Liver (tissue), 9 donors: ENCODE results near the gene SPATA31C2. TPM values are rescaled to one million over a fixed set of nuclear protein-coding genes. Genes with fewer than 3 reads are reported as not detected.
A peak's percentile ranks its signal among the peaks of the same experiment; 100 is the strongest.

Source experiments
- DNase-seq: peaks from one replicate; pipeline ENCODE4 v3.0.0-alpha.2; 2017; ENCODE audit warnings: low spot score
- H3K27ac ChIP-seq, 2 donors: one replicate each; pipeline ENCODE4 v1.7.0; 2013; ENCODE audit warnings: inconsistent platforms in 2 of 2, low read length in 2 of 2, control low read depth in 1 of 2, low read depth in 1 of 2, mild to moderate bottlenecking in 1 of 2
- H3K27me3 ChIP-seq, 4 donors: one replicate each; pipeline versions ENCODE4 v1.6.1 to v1.7.0; 2013; ENCODE audit warnings: low read length in 3 of 4, inconsistent platforms in 1 of 4, mild to moderate bottlenecking in 1 of 4, moderate library complexity in 1 of 4; ENCODE audit not compliant: control insufficient read depth in 4 of 4, insufficient read depth in 4 of 4
- H3K36me3 ChIP-seq, 4 donors: one replicate each; pipeline versions ENCODE4 v1.6.1 to v1.7.0; 2013; ENCODE audit warnings: low read length in 3 of 4, mild to moderate bottlenecking in 3 of 4, low read depth in 1 of 4, moderate library complexity in 1 of 4; ENCODE audit not compliant: control insufficient read depth in 4 of 4, insufficient read depth in 3 of 4
- H3K4me1 ChIP-seq, 4 donors: one replicate each; pipeline versions ENCODE4 v1.6.1 to v1.7.0; 2013; ENCODE audit warnings: low read length in 3 of 4, mild to moderate bottlenecking in 3 of 4, moderate library complexity in 1 of 4; ENCODE audit not compliant: control insufficient read depth in 4 of 4, insufficient read depth in 4 of 4
- H3K4me3 ChIP-seq, 3 donors: one replicate each; pipeline versions ENCODE4 v1.6.1 to v1.7.0; 2013; ENCODE audit warnings: low read length in 3 of 3, control low read depth in 1 of 3, low read depth in 1 of 3, mild to moderate bottlenecking in 1 of 3
- H3K9ac ChIP-seq, 2 donors: one replicate each; pipeline ENCODE4 v1.7.0; 2013; ENCODE audit warnings: low read length in 2 of 2, mild to moderate bottlenecking in 2 of 2, moderate library complexity in 2 of 2, control low read depth in 1 of 2, low read depth in 1 of 2
- H3K9me3 ChIP-seq, 4 donors: one replicate each; pipeline versions ENCODE4 v1.6.1 to v1.7.0; 2013; ENCODE audit warnings: low read length in 3 of 4; ENCODE audit not compliant: control insufficient read depth in 4 of 4
- CTCF ChIP-seq: fragments of 150-350 bp; IDR thresholded peaks from 2 replicates; pipeline ENCODE4 v1.5.1; 2017; ENCODE audit warnings: improper control_type of control experiment, low read depth, low read length; ENCODE audit not compliant: missing input control
- FOXA1 ChIP-seq: IDR thresholded peaks from 2 replicates; pipeline ENCODE4 v1.6.1; 2016; ENCODE audit warnings: antibody characterized with exemption
- FOXA2 ChIP-seq: IDR thresholded peaks from 2 replicates; pipeline ENCODE4 v1.6.1; 2016; ENCODE audit warnings: antibody characterized with exemption
- HNF4G ChIP-seq: IDR thresholded peaks from 2 replicates; pipeline ENCODE4 v1.6.1; 2016; ENCODE audit warnings: antibody characterized with exemption
- JUND ChIP-seq, 2 donors: IDR thresholded peaks; 2 replicates each; pipeline ENCODE4 v1.6.1; 2016; ENCODE audit warnings: antibody characterized with exemption in 2 of 2
- MAX ChIP-seq: IDR thresholded peaks from 2 replicates; pipeline ENCODE4 v1.6.1; 2016; ENCODE audit warnings: antibody characterized with exemption
- RAD21 ChIP-seq, 2 donors: IDR thresholded peaks; 2 replicates each; pipeline ENCODE4 v1.6.1; 2016; ENCODE audit warnings: antibody characterized with exemption in 2 of 2, mild to moderate bottlenecking in 2 of 2
- REST ChIP-seq: IDR thresholded peaks from 2 replicates; pipeline ENCODE4 v1.6.1; 2016; ENCODE audit warnings: antibody characterized with exemption, mild to moderate bottlenecking
- RXRA ChIP-seq, 2 donors: IDR thresholded peaks; 2 replicates each; pipeline ENCODE4 v1.6.1; 2017 to 2018; ENCODE audit warnings: antibody characterized with exemption in 2 of 2, mild to moderate bottlenecking in 1 of 2
- SP1 ChIP-seq: IDR thresholded peaks from 2 replicates; pipeline ENCODE4 v1.6.1; 2018; ENCODE audit warnings: antibody characterized with exemption, mild to moderate bottlenecking
- TAF1 ChIP-seq: conservative IDR thresholded peaks from 2 replicates; pipeline ENCODE4 v1.6.1; 2016; ENCODE audit warnings: antibody characterized with exemption, mild to moderate bottlenecking
- WGBS: extraction: QIAGEN DNeasy Blood & Tissue Kit; methylation state at CpG from one replicate; pipeline ENCODE4 v1.1.7; 2013; 5-methylcytosine and 5-hydroxymethylcytosine counted together
- polyA plus RNA-seq, 2 donors: library from polyadenylated mRNA; stranded (reverse) in 1 of 2; unstranded in 1 of 2; fragments of 200-250 nt in 1 of 2; fragments of >200 nt in 1 of 2; fragmentation: Nextera tagmentation in 1 of 2; extraction: Ambion mirVana in 1 of 2; gene quantifications; one replicate each; pipeline versions ENCODE4 v1.2.1 to v1.2.3, GENCODE V29; 2013 to 2015
- total RNA-seq, 2 donors: library from RNA; depleted of rRNA; stranded (reverse); fragments of >200 nt; gene quantifications; one replicate each; pipeline ENCODE4 v1.2.3, GENCODE V29; 2014
- TF ChIP-seq, protein P1 (sequence below): IDR thresholded peaks from 2 replicates; pipeline ENCODE4 v1.6.1; 2016; ENCODE audit warnings: antibody characterized with exemption
- donor health status: healthy.
- donor health status: healthy.
- donor health status: healthy.
- donor health status: healthy.
- donor health status: healthy.

The SPATA31C2 gene
- total and polyA plus RNA-seq, 4 donors = not detected

GRCh38 chr9:88177371-88177770, 39.1 kb upstream of the SPATA31C2 start:
- no peak overlapping the region for H3K27ac ChIP-seq
- H3K4me1 ChIP-seq = no peaks in the 10 kb centered on the region
- no peak overlapping the region for H3K9ac ChIP-seq
- no peaks in the 10 kb centered on the region for H3K9me3 ChIP-seq
- H3K36me3 ChIP-seq = no peaks in the 10 kb centered on the region
- WGBS = 82% methylated on average over 3 of the region's 3 CpGs
- no peaks in the 10 kb centered on the region for H3K27me3 ChIP-seq
- H3K4me3 ChIP-seq = no peak overlapping the region
- TF ChIP-seq SP1 = no peak
- TF ChIP-seq FOXA1 = no peak
- TF ChIP-seq, protein P1, sequence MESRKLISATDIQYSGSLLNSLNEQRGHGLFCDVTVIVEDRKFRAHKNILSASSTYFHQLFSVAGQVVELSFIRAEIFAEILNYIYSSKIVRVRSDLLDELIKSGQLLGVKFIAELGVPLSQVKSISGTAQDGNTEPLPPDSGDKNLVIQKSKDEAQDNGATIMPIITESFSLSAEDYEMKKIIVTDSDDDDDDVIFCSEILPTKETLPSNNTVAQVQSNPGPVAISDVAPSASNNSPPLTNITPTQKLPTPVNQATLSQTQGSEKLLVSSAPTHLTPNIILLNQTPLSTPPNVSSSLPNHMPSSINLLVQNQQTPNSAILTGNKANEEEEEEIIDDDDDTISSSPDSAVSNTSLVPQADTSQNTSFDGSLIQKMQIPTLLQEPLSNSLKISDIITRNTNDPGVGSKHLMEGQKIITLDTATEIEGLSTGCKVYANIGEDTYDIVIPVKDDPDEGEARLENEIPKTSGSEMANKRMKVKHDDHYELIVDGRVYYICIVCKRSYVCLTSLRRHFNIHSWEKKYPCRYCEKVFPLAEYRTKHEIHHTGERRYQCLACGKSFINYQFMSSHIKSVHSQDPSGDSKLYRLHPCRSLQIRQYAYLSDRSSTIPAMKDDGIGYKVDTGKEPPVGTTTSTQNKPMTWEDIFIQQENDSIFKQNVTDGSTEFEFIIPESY = no peak
- TF ChIP-seq FOXA2 = no peak
- TF ChIP-seq CTCF = no peak
- TF ChIP-seq RXRA (IDR thresholded peaks at IDR 0.05) = no peak
- no peak for TF ChIP-seq HNF4G
- no peak for TF ChIP-seq JUND (IDR thresholded peaks at IDR 0.05)
- no peak for TF ChIP-seq TAF1
- no peak for TF ChIP-seq MAX
- TF ChIP-seq RAD21 (IDR thresholded peaks at IDR 0.05) = no peak
- TF ChIP-seq REST = no peak
- DNase-seq = no peak

- Histone ChIP-seq H3K4me1 (peaks cover 0 to 5% (median 1%) of the 10 kb centered on the region in 4 donors), H3K27me3 (no peaks in the 10 kb centered on the region), H3K36me3 (no peaks in the 10 kb centered on the region), H3K9ac (no peak overlapping the region), H3K27ac (no peak overlapping the region), H3K4me3 (no peak overlapping the region), H3K9me3 (no peaks in the 10 kb centered on the region)
- 51% methylated on average over 4 of the region's 4 CpGs for WGBS
- peak; percentile 29 to 69 for TF ChIP-seq RAD21 (IDR thresholded peaks at IDR 0.05)
- no peak for TF ChIP-seq HNF4G
- TF ChIP-seq CTCF = peak; percentile 15
- DNase-seq = no peak
Observed at GRCh38 chr9:88174324-88174723, 36.0 kb upstream of the SPATA31C2 start.
